Measurements from ENCODE around the gene KCNIP4.

KCNIP4 gene

GRCh38 chr4:20995610-20996009 is 953.0 kb downstream of the KCNIP4 start:
- DNase-seq (ENCODE audit: low read depth in 2 of 2, low spot score in 1 of 2), result no peak

DNA sequence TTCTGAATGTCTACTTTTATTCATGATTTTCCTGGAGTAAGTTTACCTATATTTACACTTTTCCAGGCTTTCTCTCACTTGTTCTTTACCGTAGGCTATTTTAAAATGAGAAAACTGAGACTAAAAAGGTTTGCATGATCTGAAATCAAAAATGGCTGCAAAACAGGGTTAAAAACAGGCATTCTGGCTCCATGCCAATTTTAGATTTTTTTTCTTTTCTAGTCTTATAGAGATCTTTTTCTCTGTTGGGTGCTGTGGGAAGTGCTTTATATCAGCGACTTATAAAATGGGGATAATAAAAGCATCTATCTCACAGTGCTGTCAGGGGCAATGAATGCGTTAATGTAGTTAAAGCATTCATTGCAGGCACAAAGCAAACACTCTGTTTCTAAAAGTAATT is 953.6 kb downstream of the KCNIP4 start:
- DNase-seq (ENCODE audit: low read depth in 2 of 2, low spot score in 1 of 2), result no peak

- DNase-seq (ENCODE audit: low read depth in 2 of 2, low spot score in 1 of 2), result no peak
These were observed 956.6 kb downstream of the KCNIP4 start for GRCh38 chr4:20992002-20992401.

DNA sequence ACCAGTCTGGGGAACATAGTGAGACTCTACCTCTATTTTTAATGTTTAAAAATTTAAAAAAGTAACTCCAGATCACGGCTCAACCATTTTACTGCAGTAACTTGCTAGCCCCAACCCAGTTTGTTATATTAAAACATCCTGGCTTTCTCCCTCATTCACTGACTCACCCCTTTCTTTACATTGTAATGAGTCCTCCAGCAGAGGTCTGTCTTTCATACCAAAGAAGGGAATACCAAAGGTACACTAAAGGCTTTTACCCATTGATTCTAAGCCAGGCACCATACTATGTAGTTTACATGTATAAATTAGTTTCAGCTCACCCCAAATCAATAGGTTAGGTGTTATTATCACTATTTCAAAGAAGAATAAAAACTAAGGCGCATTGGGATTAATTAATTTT is 961.4 kb downstream of the KCNIP4 start:
- no peak for DNase-seq (ENCODE audit: low read depth in 2 of 2, low spot score in 1 of 2)

DNA sequence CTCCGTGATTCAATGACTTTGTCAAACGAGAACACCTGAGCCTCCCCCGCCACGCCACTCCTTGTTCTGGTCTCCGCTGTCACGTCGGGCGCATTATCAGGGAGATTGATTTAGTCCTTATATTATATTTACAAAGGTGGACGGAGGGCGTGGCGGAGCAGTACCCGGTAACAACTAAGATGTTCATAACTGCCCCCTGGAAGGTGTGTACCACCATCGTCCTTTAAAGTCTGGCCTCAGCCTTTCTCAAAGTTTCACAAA is 964.1 kb downstream of the KCNIP4 start:
- no peak for DNase-seq (ENCODE audit: low read depth in 2 of 2, low spot score in 1 of 2)

- DNase-seq (ENCODE audit: low read depth in 2 of 2, low spot score in 1 of 2), result no peak
These were observed 964.6 kb downstream of the KCNIP4 start for GRCh38 chr4:20983763-20984575.

- no peak for DNase-seq (ENCODE audit: low read depth in 2 of 2, low spot score in 1 of 2)
These were observed 966.0 kb downstream of the KCNIP4 start for GRCh38 chr4:20982544-20982943.

- DNase-seq (ENCODE audit: low read depth in 2 of 2, low spot score in 1 of 2), result no peak
These were observed 988.3 kb downstream of the KCNIP4 start for GRCh38 chr4:20960291-20960690.

GRCh38 chr4:20954541-20954940 is 994.0 kb downstream of the KCNIP4 start:
- no peak for DNase-seq (ENCODE audit: low read depth in 2 of 2, low spot score in 1 of 2)

DNA sequence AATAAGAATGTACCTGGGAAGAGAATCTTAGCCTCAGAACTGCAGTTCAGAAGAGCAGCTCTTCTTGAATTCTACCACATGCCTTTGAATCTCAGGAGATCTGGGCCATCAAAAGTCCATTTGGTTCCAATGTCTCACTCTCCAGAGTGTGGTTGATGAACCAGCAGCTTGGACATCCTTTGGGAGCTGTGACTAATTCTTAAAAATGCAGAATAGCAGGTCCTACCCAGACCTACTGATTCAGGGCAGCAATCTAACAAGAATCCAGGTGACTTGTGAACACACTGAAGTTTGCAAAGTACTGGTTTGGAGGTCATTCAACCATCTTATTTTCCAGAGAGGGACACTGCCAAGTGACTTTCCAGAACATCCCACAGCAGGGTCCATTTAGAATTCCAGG is 1003.6 kb downstream of the KCNIP4 start:
- no peak for DNase-seq (ENCODE audit: low read depth in 2 of 2, low spot score in 1 of 2)

- no peak for DNase-seq (ENCODE audit: low read depth in 2 of 2, low spot score in 1 of 2)
These were observed 1004.1 kb downstream of the KCNIP4 start for GRCh38 chr4:20944451-20944850.

- DNase-seq (ENCODE audit: low read depth in 2 of 2, low spot score in 1 of 2), result no peak
These were observed 1010.4 kb downstream of the KCNIP4 start for GRCh38 chr4:20938204-20938603.

- DNase-seq (ENCODE audit: low read depth in 2 of 2, low spot score in 1 of 2), result no peak
These were observed 1022.0 kb downstream of the KCNIP4 start for GRCh38 chr4:20926529-20926928.

GRCh38 chr4:20925176-20925575 is 1023.4 kb downstream of the KCNIP4 start:
- no peak for DNase-seq (ENCODE audit: low read depth in 2 of 2, low spot score in 1 of 2)

- no peak for DNase-seq (ENCODE audit: low read depth in 2 of 2, low spot score in 1 of 2)
These were observed 1025.6 kb downstream of the KCNIP4 start for GRCh38 chr4:20922962-20923361.

DNA sequence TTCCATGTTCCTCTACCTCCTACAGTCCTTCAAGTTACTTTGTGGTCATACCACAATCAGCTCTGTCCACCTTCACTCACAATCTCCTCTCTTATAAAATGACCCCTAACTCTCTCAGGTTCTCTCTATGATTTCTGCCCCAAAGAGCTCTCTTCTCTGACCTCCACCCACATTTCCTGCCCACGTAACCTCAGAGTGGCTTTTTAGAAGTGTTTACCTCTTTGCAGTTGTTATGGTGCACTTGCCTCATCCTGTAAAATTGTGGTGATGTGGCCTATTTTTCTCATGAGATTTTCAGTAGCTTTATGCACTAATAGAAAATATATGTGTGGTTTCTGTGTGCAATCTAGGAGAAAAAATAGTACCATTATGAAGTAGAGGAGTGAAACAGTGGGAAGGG is 1032.5 kb downstream of the KCNIP4 start:
- peak in 1 of 2 donors; percentile 6 for DNase-seq (ENCODE audit: low read depth in 2 of 2, low spot score in 1 of 2)

DNA sequence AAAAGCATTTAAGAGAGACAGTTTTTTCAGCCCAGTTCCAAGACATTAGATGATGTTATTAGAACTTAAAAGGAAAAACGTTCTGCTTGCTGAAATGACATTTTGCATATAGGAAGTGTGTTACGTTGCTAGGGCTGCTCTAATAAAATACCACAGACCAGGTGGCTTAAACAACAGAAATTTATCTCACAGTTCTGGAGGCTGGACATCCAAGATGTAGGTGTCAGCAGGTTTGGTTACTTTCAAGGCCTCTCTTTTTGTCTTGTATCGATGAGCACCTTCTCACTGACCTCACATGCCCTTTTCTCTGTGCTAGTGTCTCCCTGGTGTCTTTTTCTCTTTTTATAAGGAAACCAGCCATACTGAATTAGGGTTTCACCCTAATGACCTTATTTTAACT is 1043.6 kb downstream of the KCNIP4 start:
- no peak for DNase-seq (ENCODE audit: low read depth in 2 of 2, low spot score in 1 of 2)

DNA sequence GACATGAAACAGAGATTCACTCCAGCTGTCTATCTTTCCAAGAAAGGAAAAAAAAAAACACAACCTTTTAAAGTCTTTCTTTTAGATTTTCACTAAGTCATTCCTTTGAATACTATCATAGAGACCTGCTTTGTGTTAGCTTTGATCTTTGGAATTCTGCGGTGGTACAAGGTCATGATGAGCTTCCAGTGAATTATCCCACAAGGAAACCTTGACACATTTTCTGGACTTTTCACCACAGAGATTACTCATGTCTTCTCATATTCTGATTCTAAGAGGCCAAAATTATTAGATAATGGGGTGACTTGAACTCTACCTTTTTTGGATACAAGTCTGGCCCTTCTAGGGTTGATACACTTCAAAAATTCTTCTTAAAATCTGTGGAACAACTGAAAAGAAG is 1046.7 kb downstream of the KCNIP4 start:
- DNase-seq (ENCODE audit: low read depth in 2 of 2, low spot score in 1 of 2), result no peak

GRCh38 chr4:20899591-20899990 is 1049.0 kb downstream of the KCNIP4 start:
- no peak for DNase-seq (ENCODE audit: low read depth in 2 of 2, low spot score in 1 of 2)

DNA sequence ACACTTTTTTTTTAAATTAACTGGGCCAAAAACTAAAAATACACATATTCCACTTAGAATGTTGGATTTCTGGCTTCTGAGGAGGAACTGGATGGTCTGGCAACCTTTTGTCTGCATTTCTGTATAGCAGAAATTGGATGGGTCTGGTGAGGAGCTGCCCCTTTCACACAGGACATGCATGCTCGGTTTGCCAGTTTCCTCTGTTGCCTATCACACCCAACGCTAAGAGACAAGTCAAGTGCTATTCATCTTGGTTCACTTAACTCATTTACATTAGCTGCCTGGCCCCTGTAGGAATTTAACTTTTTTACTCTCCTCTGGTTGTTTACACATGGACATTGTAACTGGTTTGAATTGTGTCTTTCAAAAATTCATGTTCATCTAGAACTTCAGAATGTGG is 1052.6 kb downstream of the KCNIP4 start:
- no peak for DNase-seq (ENCODE audit: low read depth in 2 of 2, low spot score in 1 of 2)

DNA sequence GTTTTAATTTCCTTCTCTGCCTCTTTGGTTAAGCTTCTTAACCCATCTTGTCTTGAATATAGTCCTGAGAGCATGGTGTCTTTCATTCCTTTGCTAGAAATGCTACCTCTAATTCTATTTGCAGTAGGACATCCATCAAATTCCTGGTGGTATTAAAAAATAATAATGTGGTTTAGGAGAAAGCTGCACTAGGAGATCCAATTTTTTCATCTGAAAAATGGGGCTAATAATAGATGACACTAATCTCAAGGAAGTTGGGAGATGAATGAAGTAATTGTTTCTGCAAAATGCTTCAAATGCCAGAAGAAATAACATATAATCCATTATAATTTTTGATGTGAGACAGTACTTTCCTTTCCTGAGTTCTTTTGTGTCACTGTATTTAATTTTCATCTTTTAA is 1053.4 kb downstream of the KCNIP4 start:
- no peak for DNase-seq (ENCODE audit: low read depth in 2 of 2, low spot score in 1 of 2)

DNA sequence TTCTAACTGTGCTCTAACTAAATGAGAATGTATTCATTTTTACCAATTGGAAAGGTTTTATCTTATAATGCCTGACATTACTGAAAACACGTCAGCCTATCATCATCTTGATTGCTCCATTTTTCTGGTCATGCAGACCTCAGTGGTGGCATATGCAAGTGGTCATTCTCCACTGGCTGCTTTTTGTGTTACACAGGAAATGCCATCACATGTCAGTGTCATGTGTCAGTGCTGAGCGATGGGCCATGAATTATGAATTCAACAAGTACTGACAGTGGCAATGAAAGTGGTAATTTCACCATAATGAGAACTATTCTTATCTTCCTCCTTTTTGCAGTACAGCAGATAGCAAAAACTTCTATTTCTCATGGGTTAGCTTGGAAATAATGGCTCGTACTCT is 1057.8 kb downstream of the KCNIP4 start:
- no peak for DNase-seq (ENCODE audit: low read depth in 2 of 2, low spot score in 1 of 2)

DNA sequence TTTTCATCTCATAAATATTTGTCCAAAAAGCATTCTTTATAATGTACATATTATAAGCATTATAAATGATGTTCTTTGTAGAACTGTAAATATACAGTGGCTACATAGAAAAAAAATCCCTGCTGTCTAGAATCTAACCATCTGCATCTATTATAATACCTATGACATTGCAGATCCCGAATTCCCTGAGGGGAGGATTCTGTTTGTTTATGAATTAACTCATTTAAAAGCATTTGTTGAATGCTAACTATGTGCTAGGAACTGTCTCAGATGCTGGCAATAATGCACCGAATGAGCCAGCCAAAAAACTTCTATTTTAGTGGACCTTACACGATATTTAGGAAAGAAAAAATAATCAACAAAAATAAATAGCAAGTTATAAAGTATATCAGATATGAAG is 1058.7 kb downstream of the KCNIP4 start:
- DNase-seq (ENCODE audit: low read depth in 2 of 2, low spot score in 1 of 2), result no peak

DNA sequence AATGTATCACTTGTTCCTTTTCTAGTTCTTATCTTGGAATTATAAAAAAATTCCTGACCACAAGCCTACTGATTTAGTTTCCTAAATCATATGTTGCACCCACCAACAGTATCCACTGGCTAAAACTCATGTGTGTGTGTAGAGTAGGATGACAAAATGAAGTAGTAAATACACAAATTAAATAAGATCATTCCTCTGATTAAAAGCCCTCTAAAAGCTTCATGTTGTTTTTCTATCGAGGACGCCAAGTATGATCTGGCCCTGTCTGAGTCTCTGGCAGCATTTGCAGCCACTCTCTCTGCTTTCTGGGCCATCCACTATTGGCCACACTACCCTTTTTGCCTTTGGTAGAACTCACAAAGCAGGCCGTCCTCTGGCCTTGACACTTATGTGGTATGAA is 1064.9 kb downstream of the KCNIP4 start:
- DNase-seq (ENCODE audit: low read depth in 2 of 2, low spot score in 1 of 2), result no peak
